ENCODE measurements around the gene PRDM5.

PRDM5 gene

DNA sequence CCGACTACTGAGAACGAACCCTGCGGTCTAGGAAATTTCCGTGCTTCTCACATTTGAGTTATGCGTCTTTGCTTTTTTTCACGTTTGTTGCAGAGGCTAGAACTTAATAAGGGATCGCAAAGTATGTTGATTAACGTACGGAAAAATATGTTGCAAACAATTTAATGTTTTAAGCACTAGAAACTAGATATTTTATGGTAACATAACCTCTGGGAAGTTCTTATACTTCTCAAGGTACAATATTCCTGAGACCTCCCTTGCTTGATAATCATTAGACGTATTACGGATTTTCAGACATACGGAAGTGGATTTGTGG is 639 bp upstream of the PRDM5 start:
- H3K4me1 ChIP-seq (ENCODE audit: insufficient read depth, low read length): no peaks in the 10 kb centered on the region
- no peaks in the 10 kb centered on the region for H3K36me3 ChIP-seq (ENCODE audit: insufficient read depth, low read length)
- no peaks in the 10 kb centered on the region for H3K9me3 ChIP-seq (ENCODE audit: control insufficient read depth, insufficient read depth, low read length)
- H3K9ac ChIP-seq (ENCODE audit: low read depth, low read length): peak overlapping the region; percentile 90

DNA sequence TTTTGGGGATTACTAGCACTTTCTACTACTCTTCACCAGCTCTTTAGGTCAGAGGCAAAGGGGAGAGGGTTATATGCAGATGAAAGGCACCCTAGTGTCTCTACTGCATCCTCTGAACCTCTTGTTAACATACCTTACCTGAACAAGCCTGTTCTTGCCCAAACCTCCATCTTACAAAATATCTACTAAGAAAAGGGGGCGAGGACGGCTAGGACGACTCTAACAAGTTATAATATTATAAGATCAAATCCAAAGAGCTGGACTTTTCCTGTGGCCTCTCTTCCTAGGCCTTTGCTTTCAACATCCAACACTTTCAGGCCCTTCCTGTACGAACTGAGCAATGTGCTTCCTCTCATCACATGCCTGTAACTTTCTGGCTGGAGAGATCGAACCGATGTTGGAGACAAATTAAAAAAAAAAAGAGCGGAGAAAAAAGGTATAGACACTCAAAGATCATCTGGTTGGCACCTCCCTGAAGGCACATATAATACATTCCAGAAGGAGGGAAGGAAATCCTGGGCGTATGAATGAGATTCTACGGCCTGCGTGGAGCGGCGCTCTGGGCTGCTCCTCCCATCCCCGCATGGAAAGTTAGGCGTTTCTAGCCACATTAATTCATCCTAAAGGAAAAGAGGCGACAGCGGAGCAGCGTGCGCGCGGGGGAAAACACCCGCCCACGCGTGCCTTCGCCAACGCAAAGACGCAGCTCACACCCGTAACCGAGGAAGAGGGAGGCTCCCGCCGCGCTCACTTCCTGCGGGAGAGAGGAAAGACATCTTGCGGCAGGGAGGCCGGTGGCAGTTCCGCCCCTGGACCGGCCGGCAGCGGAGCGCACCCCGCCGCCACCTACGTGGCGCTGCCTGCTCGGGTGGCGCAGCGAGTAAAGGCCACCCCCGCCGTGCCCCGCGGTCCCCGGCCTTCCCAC is 808 bp downstream of the PRDM5 start:
- H3K4me1 ChIP-seq (ENCODE audit: insufficient read depth, low read length): peaks cover 3% of the 10 kb centered on the region
- H3K36me3 ChIP-seq (ENCODE audit: insufficient read depth, low read length): no peaks in the 10 kb centered on the region
- H3K9ac ChIP-seq (ENCODE audit: low read depth, low read length): peak overlapping the region; percentile 90
- H3K9me3 ChIP-seq (ENCODE audit: control insufficient read depth, insufficient read depth, low read length): no peaks in the 10 kb centered on the region

DNA sequence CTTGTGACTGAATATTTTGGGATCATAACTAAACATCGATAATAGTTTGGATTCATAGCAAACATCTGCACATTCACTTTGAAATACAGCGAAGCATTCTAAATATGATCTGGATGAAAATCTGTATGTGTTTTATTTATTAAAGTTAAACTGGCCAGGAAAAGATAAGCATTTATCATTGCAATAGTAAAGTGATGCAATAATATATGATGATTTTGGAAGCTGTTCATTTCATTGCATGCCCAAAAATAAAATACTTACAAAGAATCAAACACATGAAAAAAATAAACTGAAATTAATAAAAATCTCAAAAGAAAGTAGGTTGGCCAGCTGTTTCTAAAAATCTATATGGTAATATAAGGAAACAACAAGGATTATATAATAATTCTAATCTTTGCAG is 1.9 kb downstream of the PRDM5 start:
- H3K36me3 ChIP-seq (ENCODE audit: insufficient read depth, low read length): no peaks in the 10 kb centered on the region
- H3K9ac ChIP-seq (ENCODE audit: low read depth, low read length): no peak overlapping the region
- H3K9me3 ChIP-seq (ENCODE audit: control insufficient read depth, insufficient read depth, low read length): no peaks in the 10 kb centered on the region
- peaks cover 4% of the 10 kb centered on the region for H3K4me1 ChIP-seq (ENCODE audit: insufficient read depth, low read length)

DNA sequence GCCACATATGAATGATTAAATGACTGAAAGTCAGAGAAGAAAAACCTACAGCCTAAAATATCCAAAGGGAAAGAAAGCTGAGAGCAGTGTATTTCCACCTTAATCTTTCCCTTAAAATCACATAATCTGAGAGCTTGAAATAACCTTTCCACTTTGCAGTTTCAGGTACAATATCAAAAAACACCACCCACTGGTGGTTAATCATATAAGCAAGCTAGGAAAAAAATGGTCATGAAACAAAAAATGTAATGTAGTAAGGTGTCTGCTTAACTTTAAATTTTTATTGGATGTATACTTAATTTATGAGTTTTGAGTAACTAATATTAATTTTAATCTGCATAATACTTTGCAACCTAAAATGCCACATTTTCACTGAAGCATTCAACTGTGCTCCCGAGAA is 3.2 kb downstream of the PRDM5 start:
- H3K4me1 ChIP-seq (ENCODE audit: insufficient read depth, low read length): peaks cover 4% of the 10 kb centered on the region
- H3K36me3 ChIP-seq (ENCODE audit: insufficient read depth, low read length): no peaks in the 10 kb centered on the region
- H3K9ac ChIP-seq (ENCODE audit: low read depth, low read length): no peak overlapping the region
- no peaks in the 10 kb centered on the region for H3K9me3 ChIP-seq (ENCODE audit: control insufficient read depth, insufficient read depth, low read length)

DNA sequence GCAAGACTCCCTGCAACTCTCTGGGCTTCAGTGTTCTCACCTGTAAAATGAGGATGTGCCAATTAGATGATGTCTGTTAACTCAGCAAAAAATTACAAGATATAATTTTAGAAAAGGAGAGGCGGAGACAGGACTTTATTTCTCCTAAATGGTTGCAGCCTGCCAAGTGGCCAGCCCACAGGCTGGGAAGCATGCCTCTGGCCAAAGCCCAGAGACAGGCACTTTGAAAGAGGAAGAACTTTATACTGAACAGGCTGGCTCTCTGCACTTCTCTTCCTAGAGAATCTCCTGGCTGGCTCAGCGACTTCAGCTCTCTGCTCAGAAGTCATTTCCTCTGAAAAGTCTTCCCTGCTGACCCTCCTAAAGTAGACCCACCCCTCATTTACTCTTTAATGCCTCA is 3.7 kb downstream of the PRDM5 start:
- Histone ChIP-seq H3K36me3 (ENCODE audit: insufficient read depth, low read length) (no peaks in the 10 kb centered on the region), H3K9ac (ENCODE audit: low read depth, low read length) (no peak overlapping the region), H3K4me1 (ENCODE audit: insufficient read depth, low read length) (peaks cover 4% of the 10 kb centered on the region), H3K9me3 (ENCODE audit: control insufficient read depth, insufficient read depth, low read length) (no peaks in the 10 kb centered on the region)

DNA sequence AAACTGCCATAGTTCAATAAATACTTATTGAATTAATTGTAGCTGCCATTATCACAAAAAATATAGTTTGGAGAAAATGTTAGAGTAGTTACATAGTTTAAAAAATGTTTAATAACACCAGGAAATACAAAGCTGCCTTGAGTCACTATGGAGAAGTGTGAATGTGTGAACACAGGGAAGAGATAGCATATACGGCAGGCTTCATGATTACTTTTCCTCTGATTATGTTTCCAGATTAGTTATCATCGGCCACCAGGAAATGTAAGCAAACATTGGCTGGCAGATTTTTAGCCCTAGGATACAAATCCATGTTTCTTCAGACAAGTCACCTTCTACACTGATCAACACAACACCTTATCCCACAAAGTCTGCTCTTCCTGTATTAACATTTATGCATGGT is 4.4 kb downstream of the PRDM5 start:
- Histone ChIP-seq H3K9me3 (ENCODE audit: control insufficient read depth, insufficient read depth, low read length) (no peaks in the 10 kb centered on the region), H3K9ac (ENCODE audit: low read depth, low read length) (no peak overlapping the region), H3K36me3 (ENCODE audit: insufficient read depth, low read length) (no peaks in the 10 kb centered on the region), H3K4me1 (ENCODE audit: insufficient read depth, low read length) (peaks cover 4% of the 10 kb centered on the region)

DNA sequence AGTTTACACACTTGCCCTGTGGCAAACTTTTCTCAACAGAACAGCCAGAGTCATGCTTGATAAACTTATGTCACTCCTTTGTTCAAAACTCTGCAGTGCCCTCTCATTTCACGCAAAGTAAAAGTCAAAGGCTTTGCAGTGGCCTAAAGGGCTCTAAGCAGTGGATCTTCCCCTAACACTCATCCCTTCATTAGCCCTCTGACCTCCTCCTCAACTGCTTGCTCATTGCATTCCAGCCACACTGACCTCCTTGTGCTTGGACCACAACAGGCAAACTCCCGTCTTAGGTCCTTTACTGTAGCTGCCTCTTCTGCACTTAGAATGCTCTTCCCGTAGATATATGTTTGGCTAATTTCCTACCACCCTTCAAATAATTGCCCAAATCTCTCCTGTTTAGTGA is 5.6 kb downstream of the PRDM5 start:
- peaks cover 4% of the 10 kb centered on the region for H3K4me1 ChIP-seq (ENCODE audit: insufficient read depth, low read length)

DNA sequence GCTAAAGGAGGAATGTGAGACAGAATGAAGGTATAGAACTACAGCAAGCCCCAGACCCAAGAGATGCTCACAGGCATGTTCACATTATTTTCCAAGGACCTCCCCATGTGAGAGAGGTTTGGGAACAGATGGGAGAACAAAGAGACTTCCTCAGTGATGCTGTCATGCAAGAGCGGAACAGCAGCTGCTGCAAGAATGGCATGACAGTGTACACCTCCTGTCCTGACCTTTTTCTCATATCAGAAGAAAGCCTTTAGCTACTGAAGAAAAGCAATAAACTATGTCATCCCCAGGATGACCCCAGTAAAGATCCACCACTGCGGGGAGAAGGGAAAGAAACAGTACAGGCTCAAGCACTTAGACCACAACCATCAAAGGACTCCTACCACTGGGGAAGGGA is 7.2 kb downstream of the PRDM5 start:
- Histone ChIP-seq H3K4me1 (ENCODE audit: insufficient read depth, low read length) (peaks cover 4% of the 10 kb centered on the region), H3K9me3 (ENCODE audit: control insufficient read depth, insufficient read depth, low read length) (no peaks in the 10 kb centered on the region), H3K9ac (ENCODE audit: low read depth, low read length) (no peak overlapping the region), H3K36me3 (ENCODE audit: insufficient read depth, low read length) (no peaks in the 10 kb centered on the region)

More for the DNA sequence above, 5.6 kb downstream of the PRDM5 start:
- H3K36me3 ChIP-seq (ENCODE audit: insufficient read depth, low read length): no peaks in the 10 kb centered on the region
- H3K9me3 ChIP-seq (ENCODE audit: control insufficient read depth, insufficient read depth, low read length): no peaks in the 10 kb centered on the region
- H3K9ac ChIP-seq (ENCODE audit: low read depth, low read length): no peak overlapping the region

DNA sequence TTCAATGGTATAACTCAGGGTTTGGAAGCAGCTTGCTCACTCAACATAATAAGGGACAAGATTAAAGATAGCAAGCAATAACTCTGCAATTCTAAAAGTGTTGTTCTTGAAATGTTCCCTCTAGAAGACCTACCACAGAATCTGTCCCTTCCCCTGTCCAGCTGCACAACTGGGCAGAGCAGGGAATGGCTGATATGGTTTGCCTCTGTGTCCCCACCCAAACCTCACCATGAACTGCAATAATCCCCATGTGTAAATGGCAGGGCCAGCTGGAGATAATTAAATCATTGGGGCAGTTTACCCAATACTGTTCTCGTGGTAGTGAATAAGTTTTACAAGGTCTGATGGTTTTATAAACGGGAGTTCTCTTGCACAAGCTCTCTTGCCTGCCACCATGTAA is 19.1 kb downstream of the PRDM5 start:
- Histone ChIP-seq H3K4me1 (ENCODE audit: insufficient read depth, low read length) (no peaks in the 10 kb centered on the region), H3K9ac (ENCODE audit: low read depth, low read length) (no peak overlapping the region), H3K36me3 (ENCODE audit: insufficient read depth, low read length) (no peaks in the 10 kb centered on the region; the same call in 1 of the 2 replicates), H3K9me3 (ENCODE audit: control insufficient read depth, insufficient read depth, low read length) (no peaks in the 10 kb centered on the region)

DNA sequence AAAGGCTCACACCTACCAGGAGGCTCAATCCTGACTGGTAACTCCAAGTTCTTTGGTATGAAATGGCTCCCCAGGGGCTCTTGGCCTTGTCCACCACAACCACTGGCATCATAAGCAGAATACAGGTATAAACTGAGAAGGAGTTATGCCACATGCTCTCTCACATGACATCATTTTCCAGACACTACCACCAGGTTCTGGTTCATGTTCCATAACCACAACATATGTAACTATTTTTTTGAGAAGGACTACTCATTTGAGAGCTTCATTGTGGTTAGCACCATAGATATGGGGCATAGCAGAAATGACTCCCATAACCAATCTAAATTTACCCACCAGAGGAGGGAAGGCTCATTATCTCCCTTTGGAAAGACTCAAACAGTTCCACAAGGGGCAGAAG is 19.6 kb downstream of the PRDM5 start:
- Histone ChIP-seq H3K36me3 (ENCODE audit: insufficient read depth, low read length) (no peaks in the 10 kb centered on the region; the same call in 1 of the 2 replicates), H3K4me1 (ENCODE audit: insufficient read depth, low read length) (no peaks in the 10 kb centered on the region), H3K9ac (ENCODE audit: low read depth, low read length) (no peak overlapping the region), H3K9me3 (ENCODE audit: control insufficient read depth, insufficient read depth, low read length) (no peaks in the 10 kb centered on the region)

DNA sequence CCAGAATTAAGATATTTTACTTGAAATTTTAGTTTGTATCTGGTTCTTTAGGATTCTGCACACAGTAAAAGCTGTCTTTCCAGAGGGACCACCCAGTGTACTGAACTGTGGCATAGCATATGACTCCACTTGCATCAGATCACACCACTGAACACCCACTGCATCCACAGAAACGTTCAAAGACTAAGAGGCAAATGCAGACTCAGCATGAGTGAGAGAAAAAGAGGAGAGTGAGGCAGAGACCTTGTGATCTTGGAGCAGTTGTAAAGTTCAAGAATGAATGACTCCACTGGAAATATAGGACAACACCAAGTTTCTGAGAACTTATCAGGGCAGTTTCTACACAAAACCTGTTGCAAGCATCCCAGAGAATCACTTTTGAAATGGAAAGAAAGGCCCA is 20.8 kb downstream of the PRDM5 start:
- H3K9me3 ChIP-seq (ENCODE audit: control insufficient read depth, insufficient read depth, low read length): no peaks in the 10 kb centered on the region
- H3K36me3 ChIP-seq (ENCODE audit: insufficient read depth, low read length): no peaks in the 10 kb centered on the region; the same call in 1 of the 2 replicates
- H3K9ac ChIP-seq (ENCODE audit: low read depth, low read length): no peak overlapping the region
- H3K4me1 ChIP-seq (ENCODE audit: insufficient read depth, low read length): no peaks in the 10 kb centered on the region

DNA sequence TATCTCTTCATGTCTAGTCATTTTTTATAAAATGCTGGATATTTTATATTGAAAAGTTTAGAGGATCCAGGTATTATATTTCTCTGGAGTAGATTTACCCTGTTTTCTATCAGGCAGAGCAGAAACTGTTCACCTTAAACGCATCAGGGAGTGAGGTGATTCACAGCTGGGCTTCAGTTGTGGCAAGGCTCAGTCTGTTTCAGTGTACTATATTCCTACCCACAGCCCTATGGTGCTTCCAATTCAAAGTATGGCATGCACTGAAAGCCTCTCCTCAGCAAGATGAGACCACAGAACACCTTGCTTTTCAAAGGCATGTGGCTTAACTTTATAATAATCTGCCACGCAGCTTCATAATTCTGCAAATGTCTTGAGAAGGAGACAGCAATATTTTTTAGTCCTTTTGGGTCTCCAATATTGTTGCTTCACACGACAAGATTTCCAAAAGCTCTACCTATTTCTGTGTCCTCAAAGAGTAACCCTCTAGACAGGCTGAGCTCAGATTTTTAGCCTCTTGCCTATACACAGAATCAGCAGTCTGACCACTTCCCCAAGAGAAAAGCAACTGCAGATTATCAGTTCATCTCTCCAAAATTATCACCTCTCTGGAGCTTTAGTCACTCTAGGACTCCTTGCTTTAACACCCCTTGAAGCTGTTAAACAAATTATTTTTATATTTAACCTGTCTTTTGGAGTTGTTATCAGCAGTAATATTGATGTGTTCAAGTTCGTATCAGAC is 24.4 kb downstream of the PRDM5 start:
- Histone ChIP-seq H3K9ac (ENCODE audit: low read depth, low read length) (no peak overlapping the region), H3K9me3 (ENCODE audit: control insufficient read depth, insufficient read depth, low read length) (no peaks in the 10 kb centered on the region), H3K36me3 (ENCODE audit: insufficient read depth, low read length) (no peaks in the 10 kb centered on the region; the same call in 1 of the 2 replicates), H3K4me1 (ENCODE audit: insufficient read depth, low read length) (no peaks in the 10 kb centered on the region)

DNA sequence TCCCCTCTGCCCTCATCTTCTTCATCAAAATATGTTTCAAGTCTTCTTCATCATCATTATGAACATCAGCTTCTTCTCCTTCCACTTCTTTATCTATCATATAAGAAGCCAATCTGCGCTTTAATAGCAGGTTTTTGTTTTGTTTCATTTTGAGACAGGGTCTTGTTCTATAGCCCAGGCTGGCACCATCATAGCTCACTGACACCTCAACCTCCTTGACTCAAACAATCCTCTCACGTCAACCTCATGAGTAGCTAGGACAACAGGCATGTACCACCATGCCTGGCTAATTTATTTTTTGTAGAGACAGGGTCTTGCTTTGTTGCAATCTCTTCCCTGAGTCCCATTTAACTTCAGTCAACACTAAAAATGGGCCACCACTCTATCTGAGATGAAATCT is 27.0 kb downstream of the PRDM5 start:
- Histone ChIP-seq H3K36me3 (ENCODE audit: insufficient read depth, low read length) (no peaks in the 10 kb centered on the region; the same call in 1 of the 2 replicates), H3K9ac (ENCODE audit: low read depth, low read length) (no peak overlapping the region), H3K4me1 (ENCODE audit: insufficient read depth, low read length) (no peaks in the 10 kb centered on the region), H3K9me3 (ENCODE audit: control insufficient read depth, insufficient read depth, low read length) (no peaks in the 10 kb centered on the region; the same call in 1 of the 2 replicates)

DNA sequence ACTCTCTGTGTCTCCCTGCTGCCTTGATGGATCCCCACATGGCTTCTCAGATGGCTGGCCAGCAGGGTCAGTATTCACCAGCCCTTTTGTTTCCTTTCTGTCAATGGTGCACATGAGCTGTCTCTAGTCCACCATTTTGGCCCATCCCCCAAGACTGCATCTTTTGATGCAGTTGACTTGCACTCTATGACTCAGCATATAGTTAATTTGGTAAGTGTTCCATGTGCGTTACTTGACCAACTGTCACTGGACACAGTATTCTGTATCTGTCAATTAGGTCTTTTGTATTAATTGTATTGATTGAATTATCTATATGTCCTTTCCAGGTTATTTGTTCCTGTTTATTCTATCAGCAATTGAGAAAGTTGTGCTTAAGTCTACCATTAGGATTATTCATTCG is 29.2 kb downstream of the PRDM5 start:
- Histone ChIP-seq H3K36me3 (ENCODE audit: insufficient read depth, low read length) (no peaks in the 10 kb centered on the region), H3K4me1 (ENCODE audit: insufficient read depth, low read length) (no peaks in the 10 kb centered on the region), H3K9me3 (ENCODE audit: control insufficient read depth, insufficient read depth, low read length) (no peaks in the 10 kb centered on the region; the same call in 1 of the 2 replicates), H3K9ac (ENCODE audit: low read depth, low read length) (no peak overlapping the region)

DNA sequence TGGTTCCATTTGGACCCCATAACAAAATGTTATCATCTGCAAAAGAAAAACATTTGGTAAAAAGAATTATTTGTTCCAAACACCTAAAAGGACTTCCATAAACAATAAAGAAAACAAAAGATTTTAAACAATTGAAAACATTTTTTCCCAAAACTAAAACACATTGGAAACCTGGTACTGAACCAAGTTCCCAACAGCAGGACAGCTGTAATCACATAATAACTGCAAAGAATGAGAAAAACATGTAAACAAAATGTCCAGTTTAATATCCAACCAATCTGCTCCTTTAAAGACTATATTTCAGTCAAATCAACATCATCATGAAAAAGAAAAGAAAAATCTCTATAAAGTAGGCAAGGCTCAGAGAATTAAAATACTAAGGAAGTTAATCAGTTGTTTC is 36.3 kb downstream of the PRDM5 start:
- H3K9me3 ChIP-seq (ENCODE audit: control insufficient read depth, insufficient read depth, low read length): no peaks in the 10 kb centered on the region; the same call in 1 of the 2 replicates
- no peaks in the 10 kb centered on the region for H3K36me3 ChIP-seq (ENCODE audit: insufficient read depth, low read length)
- H3K9ac ChIP-seq (ENCODE audit: low read depth, low read length): no peak overlapping the region
- H3K4me1 ChIP-seq (ENCODE audit: insufficient read depth, low read length): no peaks in the 10 kb centered on the region
